NT2/D1 (cell line): Measurements from ENCODE around the gene PLPPR2.
"Not testable (repeated sequence)": the region's sequence is repeated elsewhere in the genome, so short reads cannot be mapped to it uniquely, and the experiment has no call there.

Experiments used
- DNase-seq: peaks from one replicate; pipeline ENCODE4 v3.0.0-alpha.2; 2011; ENCODE audit warnings: low read depth, low spot score
- H3K27me3 ChIP-seq: 2 replicates; pipeline ENCODE4 v1.6.0; 2011; ENCODE audit warnings: mild to moderate bottlenecking; ENCODE audit not compliant: insufficient read length, insufficient read depth
- H3K36me3 ChIP-seq: 2 replicates; pipeline ENCODE4 v1.6.1; 2011; ENCODE audit warnings: mild to moderate bottlenecking, low read length, mixed read lengths; ENCODE audit not compliant: insufficient read depth, insufficient read length
- H3K4me1 ChIP-seq: 2 replicates; pipeline ENCODE4 v1.5.1; 2011; ENCODE audit not compliant: insufficient read depth, insufficient read length
- H3K4me3 ChIP-seq: 2 replicates; pipeline ENCODE4 v1.5.1; 2011; ENCODE audit warnings: low read depth; ENCODE audit not compliant: insufficient read length
- H3K9ac ChIP-seq: 2 replicates; pipeline ENCODE4 v1.6.0; 2011; ENCODE audit warnings: low read depth; ENCODE audit not compliant: insufficient read length
- H3K9me3 ChIP-seq: 2 replicates; pipeline ENCODE4 v1.5.1; 2011; ENCODE audit warnings: mild to moderate bottlenecking, low read length; ENCODE audit not compliant: insufficient read depth
- SUZ12 ChIP-seq: IDR thresholded peaks from 2 replicates; pipeline ENCODE4 v1.6.1; 2011; ENCODE audit not compliant: insufficient read length, insufficient read depth; ENCODE audit errors: extremely low read depth
- YY1 ChIP-seq: IDR thresholded peaks from 2 replicates; pipeline ENCODE4 v1.6.1; 2011; ENCODE audit not compliant: insufficient read length, insufficient read depth
- ZNF274 ChIP-seq: IDR thresholded peaks from 2 replicates; pipeline ENCODE4 v1.6.1; 2011; ENCODE audit warnings: mild to moderate bottlenecking, low read depth, low read length

PLPPR2 gene

GRCh38 chr19:11377756-11378155, 22.5 kb downstream of the PLPPR2 start:
- DNase-seq, result no peak

GRCh38 chr19:11378319-11379189, 23.3 kb downstream of the PLPPR2 start:
- no peak overlapping the region for H3K9ac ChIP-seq

More at GRCh38 chr19:11377756-11378155, 22.5 kb downstream of the PLPPR2 start:
- no peaks in the 10 kb centered on the region for H3K27me3 ChIP-seq
- H3K9ac ChIP-seq, result no peak overlapping the region
- H3K36me3 ChIP-seq, result peaks cover 19% of the 10 kb centered on the region
- H3K4me3 ChIP-seq, result no peak overlapping the region
- TF ChIP-seq ZNF274 (no peak), YY1 (no peak)
- peaks cover 13% of the 10 kb centered on the region for H3K4me1 ChIP-seq
- no peaks in the 10 kb centered on the region for H3K9me3 ChIP-seq

GRCh38 chr19:11379269-11379845, 24.1 kb downstream of the PLPPR2 start:
- H3K27me3 ChIP-seq, H3K4me3 ChIP-seq, H3K9me3 ChIP-seq, DNase-seq: not testable (repeated sequence)
- Histone ChIP-seq H3K4me1 (peaks cover 10% of the 10 kb centered on the region), H3K36me3 (peaks cover 19% of the 10 kb centered on the region), H3K9ac (peak overlapping the region; percentile 46)

More at GRCh38 chr19:11378319-11379189, 23.3 kb downstream of the PLPPR2 start:
- H3K36me3 ChIP-seq, result peaks cover 19% of the 10 kb centered on the region
- no peak for DNase-seq
- peaks cover 13% of the 10 kb centered on the region for H3K4me1 ChIP-seq
- H3K27me3 ChIP-seq, result no peaks in the 10 kb centered on the region
- TF ChIP-seq YY1 (no peak), SUZ12 (no peak)
- no peak overlapping the region for H3K4me3 ChIP-seq
- H3K9me3 ChIP-seq, result no peaks in the 10 kb centered on the region

GRCh38 chr19:11379857-11380350, 24.7 kb downstream of the PLPPR2 start:
- Histone ChIP-seq H3K9ac (no peak overlapping the region), H3K36me3 (peaks cover 19% of the 10 kb centered on the region), H3K27me3 (no peaks in the 10 kb centered on the region), H3K9me3 (no peaks in the 10 kb centered on the region), H3K4me3 (peak overlapping the region; percentile 61), H3K4me1 (peaks cover 10% of the 10 kb centered on the region)
- TF ChIP-seq SUZ12 (no peak), ZNF274 (no peak), YY1 (no peak)
- no peak for DNase-seq

- H3K9ac ChIP-seq, result peak overlapping the region; percentile 84
- H3K36me3 ChIP-seq, result peaks cover 15% of the 10 kb centered on the region
- peak overlapping the region; percentile 61 for H3K4me3 ChIP-seq
- no peaks in the 10 kb centered on the region for H3K9me3 ChIP-seq
- H3K4me1 ChIP-seq, result peaks cover 7% of the 10 kb centered on the region
- peak; percentile 98 for DNase-seq
- TF ChIP-seq ZNF274 (no peak), SUZ12 (no peak), YY1 (no peak)
- H3K27me3 ChIP-seq, result no peaks in the 10 kb centered on the region
Measured at GRCh38 chr19:11380653-11381537, 25.7 kb downstream of the PLPPR2 start.

- Histone ChIP-seq H3K4me3 (peak overlapping the region; percentile 67), H3K36me3 (peaks cover 4% of the 10 kb centered on the region), H3K4me1 (peaks cover 7% of the 10 kb centered on the region), H3K27me3 (no peaks in the 10 kb centered on the region), H3K9me3 (no peaks in the 10 kb centered on the region), H3K9ac (peak overlapping the region; percentile 76)
- DNase-seq, result no peak
- TF ChIP-seq YY1 (no peak), SUZ12 (no peak)
Measured at GRCh38 chr19:11382898-11383705, 27.9 kb downstream of the PLPPR2 start.
